Measurements from ENCODE around the gene PIGL.
A peak's percentile ranks its signal among the peaks of the same experiment; 100 is the strongest.

The PIGL gene

GRCh38 chr17:16254773-16255400 lies 37.9 kb downstream of the PIGL start:
- no peaks in the 10 kb centered on the region for H3K9me3 ChIP-seq (ENCODE audit: control insufficient read depth in 1 of 2, low read length in 2 of 2)
- peak overlapping the region; percentile 88 for H3K27ac ChIP-seq (ENCODE audit: low read length)
- H3K27me3 ChIP-seq (ENCODE audit: low read depth, low read length): no peaks in the 10 kb centered on the region
- no peaks in the 10 kb centered on the region for H3K36me3 ChIP-seq (ENCODE audit: control insufficient read depth in 1 of 2, insufficient read depth in 2 of 2, low read length in 2 of 2)
- H3K4me1 ChIP-seq (ENCODE audit: control insufficient read depth in 1 of 2, insufficient read depth in 2 of 2, low read length in 2 of 2): peaks cover 9 to 17% of the 10 kb centered on the region in 2 donors
- H3K4me3 ChIP-seq (ENCODE audit: low read depth in 1 of 2, low read length in 2 of 2): peak overlapping the region in 1 of 2 donors; percentile 0

DNA sequence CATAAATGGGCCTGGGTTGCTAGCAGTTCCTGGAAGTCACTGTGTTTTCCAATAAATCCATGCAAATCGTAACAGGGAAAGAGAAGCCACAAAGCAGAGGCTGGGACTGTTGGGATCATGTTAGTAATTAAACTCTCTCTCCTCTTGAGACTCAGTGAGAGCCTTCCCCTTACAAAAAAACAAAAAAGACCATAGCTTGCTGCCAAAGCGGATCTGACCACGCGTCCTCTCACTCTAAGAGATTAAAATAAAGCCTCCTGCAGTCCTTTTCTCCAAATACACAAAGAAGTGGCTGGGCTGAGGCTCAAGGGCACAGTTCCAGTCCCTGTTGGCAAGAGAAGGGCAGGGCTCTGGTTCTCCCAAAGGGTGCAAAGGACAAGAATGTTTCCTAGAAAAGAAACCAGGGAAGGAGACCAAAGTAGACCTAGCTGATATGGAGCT lies 38.5 kb downstream of the PIGL start:
- Histone ChIP-seq H3K4me1 (ENCODE audit: control insufficient read depth in 1 of 2, insufficient read depth in 2 of 2, low read length in 2 of 2) (peaks cover 9 to 17% of the 10 kb centered on the region in 2 donors), H3K9me3 (ENCODE audit: control insufficient read depth in 1 of 2, low read length in 2 of 2) (no peaks in the 10 kb centered on the region), H3K36me3 (ENCODE audit: control insufficient read depth in 1 of 2, insufficient read depth in 2 of 2, low read length in 2 of 2) (no peaks in the 10 kb centered on the region), H3K4me3 (ENCODE audit: low read depth in 1 of 2, low read length in 2 of 2) (peak overlapping the region; percentile 0 to 44), H3K27me3 (ENCODE audit: low read depth, low read length) (no peaks in the 10 kb centered on the region), H3K27ac (ENCODE audit: low read length) (peak overlapping the region; percentile 88)

GRCh38 chr17:16258901-16259300 lies 41.9 kb downstream of the PIGL start:
- H3K27me3 ChIP-seq (ENCODE audit: low read depth, low read length): no peaks in the 10 kb centered on the region
- H3K4me3 ChIP-seq (ENCODE audit: low read depth in 1 of 2, low read length in 2 of 2): no peak overlapping the region
- H3K27ac ChIP-seq (ENCODE audit: low read length): no peak overlapping the region
- no peaks in the 10 kb centered on the region for H3K9me3 ChIP-seq (ENCODE audit: control insufficient read depth in 1 of 2, low read length in 2 of 2)
- peaks cover 9 to 17% of the 10 kb centered on the region in 2 donors for H3K4me1 ChIP-seq (ENCODE audit: control insufficient read depth in 1 of 2, insufficient read depth in 2 of 2, low read length in 2 of 2)
- no peaks in the 10 kb centered on the region for H3K36me3 ChIP-seq (ENCODE audit: control insufficient read depth in 1 of 2, insufficient read depth in 2 of 2, low read length in 2 of 2)

DNA sequence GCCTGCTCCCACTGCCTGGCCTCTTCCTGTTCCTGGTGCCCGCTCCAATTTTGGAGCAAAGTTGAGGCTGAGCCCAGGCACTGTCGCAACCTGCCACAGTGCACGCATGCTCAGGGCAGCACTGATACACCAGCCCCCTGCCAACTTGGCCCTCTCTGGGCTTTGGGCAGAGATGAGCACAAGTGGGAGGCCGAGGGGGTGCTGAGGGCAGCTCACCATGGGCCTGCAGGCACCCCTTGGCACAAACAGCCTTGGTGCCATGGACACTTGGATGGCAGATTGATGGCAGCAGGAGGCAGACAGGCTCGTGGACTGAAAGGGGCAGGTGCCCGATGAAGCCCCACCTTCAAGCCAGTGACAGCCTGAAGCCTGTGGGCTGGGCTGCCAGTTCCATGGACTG lies 42.9 kb downstream of the PIGL start:
- Histone ChIP-seq H3K4me1 (ENCODE audit: control insufficient read depth in 1 of 2, insufficient read depth in 2 of 2, low read length in 2 of 2) (peaks cover 7 to 15% of the 10 kb centered on the region in 2 donors), H3K36me3 (ENCODE audit: control insufficient read depth in 1 of 2, insufficient read depth in 2 of 2, low read length in 2 of 2) (no peaks in the 10 kb centered on the region), H3K4me3 (ENCODE audit: low read depth in 1 of 2, low read length in 2 of 2) (no peak overlapping the region), H3K27me3 (ENCODE audit: low read depth, low read length) (no peaks in the 10 kb centered on the region), H3K9me3 (ENCODE audit: control insufficient read depth in 1 of 2, low read length in 2 of 2) (no peaks in the 10 kb centered on the region), H3K27ac (ENCODE audit: low read length) (no peak overlapping the region)

DNA sequence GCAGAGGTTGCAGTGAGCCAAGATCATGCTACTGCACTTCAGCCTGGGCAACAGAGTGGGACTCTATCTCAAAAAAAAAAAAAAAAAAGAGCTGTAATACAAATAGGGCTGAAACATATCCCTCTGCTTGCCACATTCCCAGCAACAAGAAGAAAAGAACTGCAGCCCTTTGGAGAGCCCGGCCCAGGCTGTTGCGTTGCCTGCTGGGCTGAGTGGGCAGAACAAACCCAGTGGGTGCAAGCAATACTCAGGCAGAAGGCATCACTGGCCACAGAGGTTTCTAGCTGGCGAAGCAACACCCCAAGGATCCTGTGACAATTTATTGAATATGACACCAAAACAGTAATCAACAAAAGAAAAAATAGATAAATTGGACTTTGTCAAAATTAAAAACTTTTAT lies 44.0 kb downstream of the PIGL start:
- Histone ChIP-seq H3K4me3 (ENCODE audit: low read depth in 1 of 2, low read length in 2 of 2) (no peak overlapping the region), H3K27ac (ENCODE audit: low read length) (no peak overlapping the region)

GRCh38 chr17:16262201-16262600 lies 45.2 kb downstream of the PIGL start:
- no peaks in the 10 kb centered on the region for H3K27me3 ChIP-seq (ENCODE audit: low read depth, low read length)
- H3K36me3 ChIP-seq (ENCODE audit: control insufficient read depth in 1 of 2, insufficient read depth in 2 of 2, low read length in 2 of 2): no peaks in the 10 kb centered on the region
- H3K4me3 ChIP-seq (ENCODE audit: low read depth in 1 of 2, low read length in 2 of 2): no peak overlapping the region
- no peaks in the 10 kb centered on the region for H3K4me1 ChIP-seq (ENCODE audit: control insufficient read depth in 1 of 2, insufficient read depth in 2 of 2, low read length in 2 of 2)
- H3K27ac ChIP-seq (ENCODE audit: low read length): no peak overlapping the region
- no peaks in the 10 kb centered on the region for H3K9me3 ChIP-seq (ENCODE audit: control insufficient read depth in 1 of 2, low read length in 2 of 2)

More for the DNA sequence above, 44.0 kb downstream of the PIGL start:
- Histone ChIP-seq H3K36me3 (ENCODE audit: control insufficient read depth in 1 of 2, insufficient read depth in 2 of 2, low read length in 2 of 2) (no peaks in the 10 kb centered on the region), H3K9me3 (ENCODE audit: control insufficient read depth in 1 of 2, low read length in 2 of 2) (no peaks in the 10 kb centered on the region), H3K4me1 (ENCODE audit: control insufficient read depth in 1 of 2, insufficient read depth in 2 of 2, low read length in 2 of 2) (peaks cover 0 to 4% of the 10 kb centered on the region in 2 donors), H3K27me3 (ENCODE audit: low read depth, low read length) (no peaks in the 10 kb centered on the region)

GRCh38 chr17:16267174-16267573 lies 50.2 kb downstream of the PIGL start:
- H3K4me1 ChIP-seq (ENCODE audit: control insufficient read depth in 1 of 2, insufficient read depth in 2 of 2, low read length in 2 of 2): no peaks in the 10 kb centered on the region
- H3K9me3 ChIP-seq (ENCODE audit: control insufficient read depth in 1 of 2, low read length in 2 of 2): no peaks in the 10 kb centered on the region
- no peaks in the 10 kb centered on the region for H3K27me3 ChIP-seq (ENCODE audit: low read depth, low read length)
- H3K4me3 ChIP-seq (ENCODE audit: low read depth in 1 of 2, low read length in 2 of 2): no peak overlapping the region
- H3K27ac ChIP-seq (ENCODE audit: low read length): no peak overlapping the region
- no peaks in the 10 kb centered on the region for H3K36me3 ChIP-seq (ENCODE audit: control insufficient read depth in 1 of 2, insufficient read depth in 2 of 2, low read length in 2 of 2)

GRCh38 chr17:16269658-16270057 lies 52.6 kb downstream of the PIGL start:
- no peak overlapping the region for H3K27ac ChIP-seq (ENCODE audit: low read length)
- H3K36me3 ChIP-seq (ENCODE audit: control insufficient read depth in 1 of 2, insufficient read depth in 2 of 2, low read length in 2 of 2): no peaks in the 10 kb centered on the region
- H3K9me3 ChIP-seq (ENCODE audit: control insufficient read depth in 1 of 2, low read length in 2 of 2): no peaks in the 10 kb centered on the region
- no peaks in the 10 kb centered on the region for H3K27me3 ChIP-seq (ENCODE audit: low read depth, low read length)
- H3K4me1 ChIP-seq (ENCODE audit: control insufficient read depth in 1 of 2, insufficient read depth in 2 of 2, low read length in 2 of 2): no peaks in the 10 kb centered on the region
- H3K4me3 ChIP-seq (ENCODE audit: low read depth in 1 of 2, low read length in 2 of 2): no peak overlapping the region

DNA sequence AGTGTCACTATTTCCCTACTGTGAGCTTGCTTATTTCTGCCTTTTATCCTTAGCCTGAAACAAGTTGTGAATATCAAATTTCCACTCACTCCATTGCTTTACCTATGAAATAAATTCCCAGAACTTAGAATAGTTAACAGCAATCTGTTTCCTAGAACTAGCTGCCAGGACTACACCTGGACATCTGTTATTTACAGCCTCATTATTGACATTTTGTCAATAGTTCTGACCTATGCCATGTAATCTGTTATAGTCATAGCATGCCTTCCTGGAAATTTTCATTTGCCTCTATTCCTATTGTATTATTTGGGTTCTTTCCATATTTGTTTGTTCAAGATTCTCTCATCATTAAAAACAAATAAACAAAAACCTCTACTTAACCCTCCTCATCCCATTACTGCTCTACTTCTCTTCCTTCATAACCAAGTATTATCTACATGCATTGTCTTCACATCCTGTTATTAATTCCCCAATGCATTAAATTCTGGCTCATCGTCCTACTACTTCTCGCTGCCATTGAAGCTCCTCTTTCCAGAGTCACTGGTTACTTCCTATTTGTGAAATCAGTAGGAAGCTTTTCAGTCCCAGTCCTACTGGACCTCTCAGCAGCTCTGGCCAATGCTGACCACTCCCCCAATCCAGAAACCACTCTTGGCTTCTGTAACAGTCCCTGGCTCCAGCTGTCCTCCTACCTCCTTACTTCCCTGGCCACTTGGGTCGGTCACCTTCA lies 55.3 kb downstream of the PIGL start:
- H3K4me1 ChIP-seq (ENCODE audit: control insufficient read depth in 1 of 2, insufficient read depth in 2 of 2, low read length in 2 of 2): no peaks in the 10 kb centered on the region
- H3K4me3 ChIP-seq (ENCODE audit: low read depth in 1 of 2, low read length in 2 of 2): no peak overlapping the region
- H3K27me3 ChIP-seq (ENCODE audit: low read depth, low read length): no peaks in the 10 kb centered on the region
- no peaks in the 10 kb centered on the region for H3K36me3 ChIP-seq (ENCODE audit: control insufficient read depth in 1 of 2, insufficient read depth in 2 of 2, low read length in 2 of 2)
- no peaks in the 10 kb centered on the region for H3K9me3 ChIP-seq (ENCODE audit: control insufficient read depth in 1 of 2, low read length in 2 of 2)
- no peak overlapping the region for H3K27ac ChIP-seq (ENCODE audit: low read length)

DNA sequence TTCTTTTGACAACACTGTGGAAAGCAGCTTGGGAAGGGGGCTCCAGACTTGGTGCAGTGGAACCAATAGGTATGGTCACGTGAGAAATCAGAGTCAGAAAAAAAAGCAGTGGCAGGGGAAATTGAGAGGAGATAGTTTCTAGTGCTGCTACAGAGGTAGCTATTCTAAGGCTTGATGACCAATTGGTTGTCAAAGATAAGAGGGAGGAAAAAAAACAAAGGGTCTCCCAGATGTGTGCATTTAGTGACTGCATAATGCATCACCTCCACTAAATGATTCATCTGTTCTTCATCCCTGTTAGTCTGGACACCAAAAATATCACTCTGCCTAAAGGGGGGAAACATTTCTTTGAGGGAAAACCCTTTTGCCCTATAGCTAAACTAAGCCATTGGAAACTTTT lies 56.5 kb downstream of the PIGL start:
- H3K9me3 ChIP-seq (ENCODE audit: control insufficient read depth in 1 of 2, low read length in 2 of 2): no peaks in the 10 kb centered on the region
- no peaks in the 10 kb centered on the region for H3K36me3 ChIP-seq (ENCODE audit: control insufficient read depth in 1 of 2, insufficient read depth in 2 of 2, low read length in 2 of 2)
- no peak overlapping the region for H3K4me3 ChIP-seq (ENCODE audit: low read depth in 1 of 2, low read length in 2 of 2)
- no peak overlapping the region for H3K27ac ChIP-seq (ENCODE audit: low read length)
- no peaks in the 10 kb centered on the region for H3K4me1 ChIP-seq (ENCODE audit: control insufficient read depth in 1 of 2, insufficient read depth in 2 of 2, low read length in 2 of 2)
- no peaks in the 10 kb centered on the region for H3K27me3 ChIP-seq (ENCODE audit: low read depth, low read length)

DNA sequence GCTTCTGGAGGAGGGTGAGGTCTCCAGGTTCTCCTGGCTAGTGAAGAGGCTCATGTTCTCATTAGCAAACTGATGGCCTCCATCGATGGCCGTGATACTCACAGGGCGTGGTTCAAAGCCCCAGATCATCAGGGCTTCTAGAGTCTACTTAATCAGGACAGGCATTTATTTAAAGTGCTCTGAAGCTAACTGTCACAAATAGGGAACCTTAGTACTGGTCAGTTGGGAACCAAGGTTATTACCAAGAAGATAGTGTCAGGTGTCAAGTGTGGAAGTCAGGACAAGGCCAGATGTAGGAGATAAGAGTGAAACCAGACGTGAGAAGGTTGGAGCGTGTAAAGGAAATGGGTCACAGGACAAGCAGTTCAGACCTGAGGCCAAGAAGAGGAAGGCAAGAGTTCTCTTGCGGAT lies 56.9 kb downstream of the PIGL start:
- H3K4me1 ChIP-seq (ENCODE audit: control insufficient read depth in 1 of 2, insufficient read depth in 2 of 2, low read length in 2 of 2): no peaks in the 10 kb centered on the region
- H3K9me3 ChIP-seq (ENCODE audit: control insufficient read depth in 1 of 2, low read length in 2 of 2): no peaks in the 10 kb centered on the region
- no peaks in the 10 kb centered on the region for H3K27me3 ChIP-seq (ENCODE audit: low read depth, low read length)
- H3K4me3 ChIP-seq (ENCODE audit: low read depth in 1 of 2, low read length in 2 of 2): no peak overlapping the region
- H3K36me3 ChIP-seq (ENCODE audit: control insufficient read depth in 1 of 2, insufficient read depth in 2 of 2, low read length in 2 of 2): no peaks in the 10 kb centered on the region
- no peak overlapping the region for H3K27ac ChIP-seq (ENCODE audit: low read length)

Measured in muscle layer of duodenum (tissue), 2 donors.